Measurements from ENCODE around the gene GAGE12J. TPM values are rescaled to one million over a fixed set of nuclear protein-coding genes. Genes with fewer than 3 reads are reported as not detected.

GAGE12J gene
- total RNA-seq, 1 experiment from 2014 or later, result not detected

DNA sequence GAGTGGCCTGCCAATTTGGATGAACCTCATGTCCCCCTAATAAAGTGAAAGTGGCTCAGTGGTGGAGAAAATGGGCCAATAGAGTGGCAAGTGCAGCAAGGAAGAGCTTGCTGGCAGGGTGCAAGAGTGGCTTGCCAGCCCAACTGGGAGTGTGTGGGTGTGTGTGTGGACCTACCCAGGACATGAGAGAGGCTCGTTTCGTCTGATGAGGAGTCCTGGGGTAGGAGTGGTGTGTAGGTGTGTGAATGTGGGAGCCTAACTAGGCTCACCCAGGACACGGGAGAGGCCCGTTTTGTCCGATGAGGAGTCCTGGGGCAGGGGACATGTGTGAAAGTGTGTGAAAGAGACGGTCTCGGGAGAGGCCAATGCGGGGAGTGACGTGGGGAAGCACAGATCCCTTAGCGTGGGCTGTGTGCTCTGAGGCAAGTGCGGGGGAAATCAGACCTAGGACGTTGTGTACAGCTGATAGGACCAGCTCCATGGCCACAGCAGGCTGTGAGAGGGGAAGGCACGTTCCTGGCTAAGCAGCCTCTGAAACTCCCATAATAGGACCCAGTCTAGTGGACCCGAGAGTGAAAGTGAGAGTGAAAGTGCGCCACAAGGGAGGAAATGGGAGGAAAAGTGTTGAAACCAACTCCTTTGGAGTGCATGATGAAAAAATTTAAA lies 13.1 kb upstream of the GAGE12J start:
- Histone ChIP-seq H3K23ac (ENCODE audit: insufficient read length, low read depth, low read length) (no peak overlapping the region), H3K4me1 (ENCODE audit: insufficient read depth, low read length) (peaks cover 4% of the 10 kb centered on the region; the same call in 1 of the 2 replicates), H4K91ac (ENCODE audit: insufficient read length, low read depth, low read length) (peak overlapping the region; percentile 1), H2BK120ac (ENCODE audit: low read depth, low read length, poor library complexity, severe bottlenecking) (no peak overlapping the region), H3K56ac (ENCODE audit: insufficient read length, low read depth, low read length) (no peak overlapping the region), H3K4ac (ENCODE audit: low read depth, low read length) (no peak overlapping the region; the same call in 1 of the 2 replicates), H3K18ac (ENCODE audit: insufficient read length, low read depth, low read length) (peak overlapping the region; percentile 72), H3K9ac (ENCODE audit: extremely low read depth, insufficient read length, low read length) (no peak overlapping the region), H3K27ac (ENCODE audit: insufficient read length, low read depth, low read length) (peak overlapping the region; percentile 59), H2AFZ (ENCODE audit: low read length) (no peak overlapping the region), H2BK5ac (ENCODE audit: insufficient read length, low read length) (no peak overlapping the region), H2BK12ac (ENCODE audit: insufficient read length, low read depth, low read length) (no peak overlapping the region), H2BK15ac (ENCODE audit: low read depth, low read length) (no peak overlapping the region), H3T11ph (ENCODE audit: low read length) (no peak overlapping the region), H2AK5ac (ENCODE audit: insufficient read length, low read length) (no peak overlapping the region), H3K79me1 (ENCODE audit: insufficient read depth, low read depth, low read length, poor library complexity, severe bottlenecking) (no peaks in the 10 kb centered on the region), H4K20me1 (ENCODE audit: control insufficient read depth, insufficient read depth, insufficient read length) (no peaks in the 10 kb centered on the region), H2BK20ac (ENCODE audit: low read depth, low read length, poor library complexity, severe bottlenecking) (no peak overlapping the region), H3K14ac (ENCODE audit: insufficient read depth, low read length) (peak overlapping the region; percentile 38), H3K4me2 (ENCODE audit: insufficient read depth, insufficient read length, low read length) (peak overlapping the region; percentile 53), H3K9me3 (ENCODE audit: control insufficient read depth, low read depth, low read length) (peaks cover 31% of the 10 kb centered on the region), H3K23me2 (ENCODE audit: insufficient read length, low read depth, low read length, poor library complexity, severe bottlenecking) (no peaks in the 10 kb centered on the region), H4K5ac (ENCODE audit: insufficient read length, low read depth, low read length) (peak overlapping the region; percentile 31), H3K79me2 (ENCODE audit: insufficient read depth, low read length) (no peaks in the 10 kb centered on the region), H3K27me3 (ENCODE audit: insufficient read depth, low read length) (no peaks in the 10 kb centered on the region), H4K8ac (replicated peaks; ENCODE audit: insufficient read length, low read depth, low read length) (no peak overlapping the region)
- Mint-ChIP-seq H3K27ac (peak overlapping the region; percentile 95 to 97 (median 96)), H3K4me1 (peaks cover 38 to 46% of the 10 kb centered on the region in 2 experiments), H3K27me3 (ENCODE audit: low read depth) (peaks cover 6% of the 10 kb centered on the region), H3K4me3 (peak overlapping the region; percentile 43 to 71), H3K36me3 (ENCODE audit: insufficient read depth in 1 of 3, low read depth in 3 of 3) (peaks cover 4 to 12% (median 5%) of the 10 kb centered on the region in 3 experiments; a peak in 4 of 7 replicates), H3K9me3 (peaks cover 60 to 67% of the 10 kb centered on the region in 2 experiments)
- WGBS (ENCODE audit: extremely low coverage, insufficient read length, low lambda C conversion rate), result no CpG with 5 or more reads among the region's 15 CpGs
- no peak for DNase-seq
- no peak for TF ChIP-seq CTCF (conservative IDR thresholded peaks at IDR 0.05)
